GM21381 (cell line): ENCODE measurements around the gene MACROD1.

ENCODE experiments used
- ATAC-seq: cut with Tn5 transposase; IDR thresholded peaks from one replicate; pipeline ENCODE4 v1.9.1; 2021; ENCODE audit warnings: mild to moderate bottlenecking, moderate library complexity; ENCODE audit not compliant: unreplicated experiment

Gene MACROD1

DNA sequence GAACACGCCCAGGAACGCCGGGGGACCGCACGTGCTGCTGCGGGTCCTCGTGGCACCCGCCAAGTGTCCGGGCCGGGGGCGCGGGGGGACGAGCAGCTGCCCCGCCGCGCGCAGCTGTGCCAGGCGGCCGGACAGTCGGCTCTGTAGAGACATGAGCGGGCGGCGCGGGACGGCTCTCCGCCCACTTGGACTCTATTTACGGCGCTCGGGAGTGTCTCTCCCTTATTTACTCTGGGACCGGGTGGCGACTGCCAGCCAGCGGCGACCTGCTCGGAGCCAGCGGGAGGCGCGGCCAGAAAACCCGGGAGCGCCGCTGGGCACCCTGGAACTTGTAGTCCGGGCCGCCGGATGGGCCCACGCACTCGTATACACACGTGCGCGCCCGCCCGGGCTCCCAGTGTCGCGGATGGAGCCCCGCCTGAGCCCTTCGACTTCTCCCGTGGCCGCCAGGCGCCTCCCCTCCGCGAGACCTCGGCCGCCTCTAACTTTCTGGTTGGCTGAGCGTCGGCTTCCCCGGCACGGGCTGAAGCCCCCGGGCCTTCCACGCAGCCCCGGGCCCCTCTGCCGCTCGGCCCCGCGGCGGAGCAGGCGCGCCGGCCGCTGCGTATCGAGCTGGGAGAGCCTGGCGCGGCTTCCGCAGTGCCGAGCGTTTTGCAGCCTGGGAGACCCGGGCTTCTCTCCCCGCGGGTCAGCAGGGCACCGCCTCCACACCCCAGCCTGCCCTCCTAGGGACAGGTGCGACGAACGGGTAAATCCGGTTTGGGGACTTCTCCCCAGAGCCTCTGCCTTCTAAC is at the start of gene MACROD1:
Gene MACROD1 (minus strand): TSS at position 272 of the 794 bp plus-strand sequence. CDS start 119 bp downstream, at position 153.
- peak; percentile 85 for ATAC-seq

- ATAC-seq = no peak
Measured at GRCh38 chr11:64211181-64211872, 45.4 kb upstream of the MACROD1 start.

DNA sequence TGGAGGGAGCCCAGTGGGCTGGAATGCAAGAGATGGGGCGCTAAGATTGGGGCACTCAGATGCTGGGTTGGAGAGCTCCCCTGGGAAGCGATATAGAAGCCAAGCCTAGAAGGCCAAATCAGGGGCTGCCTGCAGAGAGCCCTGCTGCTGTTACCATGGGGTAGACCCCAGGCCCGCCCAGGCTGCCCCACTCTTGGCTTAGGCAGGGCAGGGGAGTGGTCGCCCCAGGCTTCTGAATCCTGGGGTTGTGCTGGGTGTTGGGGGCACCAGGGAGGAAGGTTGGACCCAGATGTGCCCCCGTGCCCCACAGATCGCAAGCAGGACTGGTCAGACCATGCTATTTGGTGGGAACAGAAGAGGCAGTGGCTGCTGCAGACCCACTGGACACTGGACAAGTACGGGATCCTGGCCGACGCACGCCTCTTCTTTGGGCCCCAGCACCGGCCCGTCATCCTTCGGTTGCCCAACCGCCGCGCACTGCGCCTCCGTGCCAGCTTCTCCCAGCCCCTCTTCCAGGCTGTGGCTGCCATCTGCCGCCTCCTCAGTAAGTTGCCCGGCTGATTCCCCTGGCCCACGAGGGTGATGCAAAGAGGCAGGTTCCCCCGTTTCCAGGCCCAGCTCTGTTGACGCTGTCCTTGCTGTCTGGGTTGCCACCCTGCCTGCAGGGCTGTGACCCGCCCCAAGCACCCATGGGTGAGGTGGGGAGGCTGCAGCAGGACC is 44.5 kb upstream of the MACROD1 start:
- ATAC-seq = no peak

- no peak for ATAC-seq
Measured at GRCh38 chr11:64209563-64209843, 43.6 kb upstream of the MACROD1 start.

DNA sequence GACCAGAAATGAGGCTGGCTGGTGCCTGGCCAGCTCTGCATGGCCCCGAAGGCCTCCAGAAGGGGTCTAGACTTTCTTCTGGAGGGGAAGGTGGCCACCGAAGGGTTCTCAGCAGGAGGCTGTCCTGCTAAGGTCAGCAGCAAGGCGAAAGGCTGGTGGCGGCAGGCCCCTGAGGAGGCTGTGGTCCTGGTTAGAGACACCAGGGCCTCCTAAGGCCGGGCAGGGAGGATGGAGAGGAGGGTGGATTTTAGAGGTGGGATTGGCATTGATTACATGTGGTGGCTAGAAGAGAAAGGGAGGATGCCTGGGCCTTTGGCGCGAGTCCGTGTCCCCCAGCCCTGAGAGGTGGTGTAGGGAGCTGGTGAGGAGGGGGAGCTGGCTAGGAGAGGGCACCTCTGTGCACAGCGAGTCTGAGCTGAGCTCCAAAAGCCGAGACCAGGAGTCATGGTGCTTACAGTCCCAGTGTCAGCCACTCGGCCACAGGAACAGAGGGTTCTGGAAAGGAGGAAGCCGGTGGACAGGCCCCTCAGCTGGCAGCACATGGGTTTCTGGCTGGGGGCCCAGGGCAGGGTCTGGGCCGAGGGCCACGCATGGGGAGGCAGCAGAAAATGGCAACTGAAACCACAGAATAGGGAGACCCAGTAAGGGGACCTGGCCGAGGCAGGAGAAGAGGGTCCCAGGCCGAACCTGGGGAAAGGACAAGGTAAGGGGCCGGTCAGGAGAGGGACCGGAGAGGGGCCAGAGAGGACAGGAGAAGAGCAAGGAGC is 43.1 kb upstream of the MACROD1 start:
- ATAC-seq = no peak

DNA sequence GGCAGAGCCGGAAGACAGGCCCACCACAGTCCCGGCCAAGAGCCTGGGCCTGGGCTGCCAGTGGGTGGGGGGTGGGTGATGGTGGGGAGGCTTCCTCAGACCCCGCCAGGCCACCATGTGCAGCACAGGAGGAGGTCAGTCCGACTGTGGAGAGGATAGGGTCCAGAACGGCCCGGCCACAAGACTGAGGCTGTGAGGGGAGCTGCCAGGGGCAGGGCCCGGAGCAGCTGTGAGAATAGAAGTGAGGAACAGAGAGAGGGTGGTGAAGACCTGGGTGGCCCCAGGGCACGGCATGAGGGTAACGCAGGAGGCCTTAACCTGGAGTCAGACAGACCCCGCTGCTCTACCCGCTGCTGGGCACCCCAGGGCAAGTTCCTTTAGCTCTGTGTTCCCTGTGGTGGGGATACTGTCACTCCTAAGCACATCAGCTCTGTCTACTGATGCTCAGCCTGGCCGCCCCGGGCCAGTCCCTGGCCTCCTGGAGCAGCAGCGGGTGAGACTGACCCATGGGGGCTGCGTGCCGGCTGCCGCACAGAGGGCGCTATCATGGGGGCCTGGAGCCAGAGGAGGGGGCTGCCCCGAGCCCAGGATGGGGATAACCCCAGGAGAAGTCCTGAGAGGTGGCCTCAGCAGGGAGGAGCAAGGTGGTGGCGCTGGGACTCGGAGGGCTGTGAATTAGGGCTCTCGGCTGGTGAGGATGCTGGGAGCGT is 42.3 kb upstream of the MACROD1 start:
- no peak for ATAC-seq

DNA sequence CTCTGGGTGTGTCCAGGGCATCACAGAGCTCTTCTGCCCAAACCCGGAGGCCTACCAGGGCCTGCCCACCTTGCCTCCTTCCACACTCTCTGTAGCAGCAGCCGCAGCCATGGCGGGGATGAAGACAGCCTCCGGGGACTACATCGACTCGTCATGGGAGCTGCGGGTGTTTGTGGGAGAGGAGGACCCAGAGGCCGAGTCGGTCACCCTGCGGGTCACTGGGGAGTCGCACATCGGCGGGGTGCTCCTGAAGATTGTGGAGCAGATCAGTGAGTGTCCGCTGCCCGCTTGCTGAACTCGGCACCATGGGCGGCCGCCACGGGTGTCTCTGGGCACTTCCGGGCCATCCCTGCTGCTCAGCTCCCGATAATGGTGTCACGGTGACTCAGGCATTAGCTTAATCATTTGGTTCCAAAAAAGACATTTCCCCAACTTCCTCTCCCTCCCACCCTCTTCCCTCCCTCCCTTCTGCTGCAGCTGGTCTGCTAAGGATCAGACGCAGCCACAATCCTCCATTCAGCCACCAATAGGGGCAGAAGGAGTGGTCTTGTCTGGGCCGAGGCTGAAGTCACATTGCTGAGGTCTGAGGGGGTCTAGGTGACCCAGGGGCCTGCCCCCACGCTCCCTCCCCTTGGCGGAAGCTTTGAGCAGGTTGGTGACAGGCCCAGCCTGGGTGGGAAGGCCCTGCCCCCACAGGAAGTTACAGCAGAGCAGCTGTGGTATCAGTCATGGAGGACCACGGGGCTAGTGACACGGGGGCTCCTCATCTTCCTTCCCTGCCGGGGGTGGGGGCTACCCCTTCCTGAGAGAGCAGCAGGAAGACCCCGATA is 41.6 kb upstream of the MACROD1 start:
- peak; percentile 57 for ATAC-seq

- no peak for ATAC-seq
Measured at GRCh38 chr11:64206457-64207255, 40.7 kb upstream of the MACROD1 start, which contains the start of gene FERMT3. TSS of gene FERMT3 (plus strand) at chr11:64206721. CDS start at chr11:64207365, 644 bp downstream.

- no peak for ATAC-seq
Measured at GRCh38 chr11:64204464-64204989, 38.6 kb upstream of the MACROD1 start.

- no peak for ATAC-seq
Measured at GRCh38 chr11:64204080-64204440, 38.1 kb upstream of the MACROD1 start.

DNA sequence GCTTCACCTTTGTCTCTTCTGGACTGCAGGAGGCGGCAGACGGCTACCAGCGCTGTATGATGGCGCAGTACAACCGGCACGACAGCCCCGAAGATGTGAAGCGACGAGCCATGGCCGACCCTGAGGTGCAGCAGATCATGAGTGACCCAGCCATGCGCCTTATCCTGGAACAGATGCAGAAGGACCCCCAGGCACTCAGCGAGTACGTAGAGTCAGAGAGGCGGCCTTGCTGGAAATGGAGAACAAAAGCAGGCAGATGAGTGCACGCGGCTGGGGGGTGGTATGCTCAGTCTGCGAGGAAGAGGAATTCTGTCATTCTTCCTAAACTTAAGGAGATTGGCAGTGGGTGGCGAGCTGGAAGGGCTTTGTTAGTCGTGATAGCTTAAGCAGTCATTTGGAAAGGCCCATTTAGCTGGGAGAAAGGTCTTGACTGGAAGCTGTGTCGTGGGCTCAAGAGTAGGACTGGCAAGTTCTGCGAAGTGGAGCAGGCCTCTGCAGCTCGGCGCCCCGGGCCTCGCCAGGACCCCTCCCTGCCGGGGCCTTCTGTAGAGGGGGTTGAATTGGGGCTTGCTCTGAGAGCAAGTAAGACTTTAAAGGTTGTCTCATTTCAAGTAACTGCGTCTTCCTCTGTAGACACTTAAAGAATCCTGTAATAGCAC is 37.6 kb upstream of the MACROD1 start:
- no peak for ATAC-seq

GRCh38 chr11:64202992-64203391 is 37.1 kb upstream of the MACROD1 start:
- no peak for ATAC-seq

GRCh38 chr11:64201543-64201942 is 35.6 kb upstream of the MACROD1 start:
- ATAC-seq = no peak

DNA sequence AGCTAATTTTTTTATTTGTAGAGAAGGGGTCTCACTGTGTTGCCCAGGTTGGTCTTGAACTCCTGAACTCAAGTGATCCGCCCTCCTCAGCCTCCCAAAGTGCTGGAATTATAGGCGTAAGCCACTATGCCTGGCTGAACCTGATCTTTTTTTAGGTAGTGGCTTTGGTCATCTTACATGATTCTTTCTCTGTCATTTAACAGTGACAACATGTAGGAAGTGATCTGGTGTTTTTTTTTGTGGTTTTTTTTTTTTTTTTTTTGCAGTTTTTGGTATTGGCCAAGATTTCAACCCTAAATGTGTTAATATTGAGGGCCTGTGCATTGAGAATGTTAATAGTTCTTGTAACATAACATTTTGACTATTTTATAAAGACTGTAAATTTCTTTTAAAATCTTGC is 32.6 kb upstream of the MACROD1 start:
- ATAC-seq = no peak

- ATAC-seq = no peak
Measured at GRCh38 chr11:64196626-64197025, 30.7 kb upstream of the MACROD1 start.

DNA sequence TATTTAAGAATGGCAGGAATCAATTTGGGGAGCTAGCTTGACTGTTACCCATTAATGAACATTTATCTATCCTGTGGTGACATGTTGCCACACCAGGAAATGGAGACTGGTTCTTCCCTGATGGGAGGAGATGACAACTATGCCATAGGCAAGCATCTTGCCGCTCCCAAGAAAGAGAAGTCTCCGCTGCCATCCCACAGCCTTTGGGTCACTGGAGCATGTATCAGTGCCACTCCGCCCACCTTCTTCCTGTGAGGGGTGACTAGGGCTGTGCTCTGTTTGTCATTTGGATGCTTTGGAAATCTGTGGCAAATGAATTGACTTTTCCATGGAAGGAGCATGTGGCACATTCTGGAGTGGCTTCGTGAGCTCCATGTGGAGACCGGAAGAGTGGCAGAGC is 26.5 kb upstream of the MACROD1 start:
- no peak for ATAC-seq

DNA sequence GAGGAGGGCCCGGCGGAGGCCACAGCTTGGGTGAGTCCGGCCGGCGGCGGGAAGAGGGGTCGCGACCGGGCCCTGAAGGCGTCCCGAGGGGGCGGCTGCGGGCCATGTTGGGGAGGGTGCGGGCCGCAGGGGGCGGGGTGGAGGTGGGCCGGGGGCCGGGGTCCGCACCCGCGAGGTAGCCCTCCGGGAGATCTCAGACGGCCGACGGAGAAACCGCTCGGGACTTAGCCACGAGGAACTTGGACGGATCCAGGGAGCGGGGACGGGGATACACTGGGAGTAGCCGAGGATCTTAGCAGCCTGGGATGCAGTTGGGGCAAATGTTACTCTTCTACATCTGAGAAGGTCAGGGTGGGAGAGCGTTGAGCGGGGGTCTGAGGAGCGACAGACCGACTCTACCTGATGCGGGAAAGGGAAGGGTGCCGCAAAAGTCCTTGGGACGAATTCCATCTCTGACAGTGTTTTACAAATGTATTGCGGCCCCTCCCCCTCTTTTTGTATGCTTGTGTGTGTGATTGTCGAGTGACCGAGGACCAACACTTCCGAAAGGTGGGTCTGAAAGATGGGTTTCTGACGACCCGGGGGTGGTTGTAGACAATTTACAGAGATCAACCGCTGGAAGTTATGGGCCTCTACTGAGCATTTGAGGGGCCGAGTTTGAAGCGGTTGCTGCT is 20.7 kb upstream of the MACROD1 start:
- no peak for ATAC-seq
